ENCODE data around the gene KIF23.

Gene KIF23

DNA sequence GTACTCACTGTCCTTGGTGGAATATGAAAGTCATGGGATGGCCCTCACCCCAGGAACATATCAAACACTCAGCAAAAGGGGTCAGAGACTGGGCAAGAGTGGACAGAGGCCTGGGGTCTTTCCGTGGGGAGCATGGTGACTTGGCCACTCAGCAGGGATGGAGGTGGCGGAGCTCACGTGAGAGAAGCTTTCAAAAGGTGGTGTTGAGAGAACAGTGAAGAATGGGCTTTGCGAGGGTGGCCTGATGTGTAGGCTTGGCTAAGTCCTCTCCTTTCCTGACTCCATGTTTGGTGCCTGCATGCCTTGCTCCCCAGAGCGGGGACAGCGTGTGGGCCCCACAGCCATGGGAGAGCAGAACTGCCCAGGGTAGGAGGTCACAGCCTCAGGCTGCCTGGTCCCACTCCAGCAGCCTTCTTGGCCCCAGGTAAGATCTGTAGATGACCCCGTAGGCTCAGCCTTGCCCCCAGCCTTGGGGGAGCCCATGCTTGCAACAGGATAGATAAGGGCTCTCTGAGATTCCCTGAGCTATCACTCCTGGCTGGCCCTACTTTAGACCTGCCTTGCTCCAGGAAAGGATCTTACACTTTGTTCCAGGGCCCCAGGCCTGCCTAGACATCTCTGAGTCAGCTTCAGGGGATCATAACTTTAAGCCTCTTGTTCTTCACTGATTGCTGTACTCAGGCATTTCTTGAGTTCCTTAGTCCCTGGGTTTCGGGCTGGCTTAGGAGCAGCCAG lies 55.5 kb downstream of the KIF23 start:
- ChIA-PET POLR2A (interaction anchor here (2.9 kb wide), 1 partner anchor 17 kb away, joined by 24 read pairs; the partner anchor contains the start of gene RPLP1), CTCF (no interaction called here)
- TF ChIP-seq CTBP1 (IDR thresholded peaks at IDR 0.05; ENCODE audit: borderline replicate concordance): no peak
- TF ChIP-seq BHLHE40 (IDR thresholded peaks at IDR 0.05; ENCODE audit: borderline replicate concordance): no peak
- no peak for TF ChIP-seq SUZ12 (IDR thresholded peaks at IDR 0.05)
- TF ChIP-seq HDGF (IDR thresholded peaks at IDR 0.05; ENCODE audit: borderline replicate concordance): no peak
- no peak for DNase-seq (ENCODE audit: extremely low spot score)

DNA sequence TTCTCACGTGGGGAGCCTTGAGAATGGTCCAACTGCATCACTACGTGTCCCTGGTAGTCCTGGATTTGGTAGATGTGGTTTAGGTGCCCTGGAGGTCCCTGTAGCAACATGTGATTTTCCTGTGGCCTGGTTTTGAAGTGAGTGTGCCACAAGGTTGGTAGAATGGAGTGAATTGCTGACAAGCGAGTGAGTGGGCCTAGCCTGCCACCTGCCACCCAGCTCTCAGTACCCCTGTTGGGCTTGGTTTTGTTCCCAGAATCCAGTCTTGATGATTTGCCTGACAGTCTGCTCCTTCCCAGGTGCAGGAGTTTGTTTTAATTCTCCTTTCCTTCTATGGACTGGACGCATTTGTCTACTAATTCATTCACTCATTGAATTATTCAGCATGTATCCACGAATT lies 57.9 kb downstream of the KIF23 start:
- no peak for DNase-seq (ENCODE audit: extremely low spot score)
- ChIA-PET POLR2A (interaction anchor here (0.9 to 1.0 kb wide), 2 partner anchors 9 to 20 kb away, joined by 3 to 9 read pairs; partner anchors contain the start of gene RPLP1), CTCF (interaction anchor here (1.3 kb wide), 1 partner anchor 9 kb away, joined by 4 read pairs; no protein-coding TSS in a partner anchor)
- TF ChIP-seq FOXM1 (IDR thresholded peaks at IDR 0.05; ENCODE audit: borderline replicate concordance): no peak
- no peak for TF ChIP-seq FOXK2 (IDR thresholded peaks at IDR 0.05)
- no peak for TF ChIP-seq CTBP1 (IDR thresholded peaks at IDR 0.05; ENCODE audit: borderline replicate concordance)
- TF ChIP-seq ARNT (IDR thresholded peaks at IDR 0.05): no peak
- no peak for TF ChIP-seq SUZ12 (IDR thresholded peaks at IDR 0.05)
- no peak for TF ChIP-seq ZNF384 (IDR thresholded peaks at IDR 0.05)
- no peak for TF ChIP-seq L3MBTL2 (conservative IDR thresholded peaks at IDR 0.05)
- TF ChIP-seq TARDBP (IDR thresholded peaks at IDR 0.05): no peak
- no peak for TF ChIP-seq LEF1 (IDR thresholded peaks at IDR 0.05; ENCODE audit: borderline replicate concordance)
- no peak for TF ChIP-seq ELF4 (IDR thresholded peaks at IDR 0.05)
- TF ChIP-seq HDGF (IDR thresholded peaks at IDR 0.05; ENCODE audit: borderline replicate concordance): no peak
- no peak for TF ChIP-seq FOXA1 (IDR thresholded peaks at IDR 0.05)
- no peak for TF ChIP-seq BHLHE40 (IDR thresholded peaks at IDR 0.05; ENCODE audit: borderline replicate concordance)
- TF ChIP-seq, protein P1, sequence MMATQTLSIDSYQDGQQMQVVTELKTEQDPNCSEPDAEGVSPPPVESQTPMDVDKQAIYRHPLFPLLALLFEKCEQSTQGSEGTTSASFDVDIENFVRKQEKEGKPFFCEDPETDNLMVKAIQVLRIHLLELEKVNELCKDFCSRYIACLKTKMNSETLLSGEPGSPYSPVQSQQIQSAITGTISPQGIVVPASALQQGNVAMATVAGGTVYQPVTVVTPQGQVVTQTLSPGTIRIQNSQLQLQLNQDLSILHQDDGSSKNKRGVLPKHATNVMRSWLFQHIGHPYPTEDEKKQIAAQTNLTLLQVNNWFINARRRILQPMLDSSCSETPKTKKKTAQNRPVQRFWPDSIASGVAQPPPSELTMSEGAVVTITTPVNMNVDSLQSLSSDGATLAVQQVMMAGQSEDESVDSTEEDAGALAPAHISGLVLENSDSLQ (IDR thresholded peaks at IDR 0.05): no peak

DNA sequence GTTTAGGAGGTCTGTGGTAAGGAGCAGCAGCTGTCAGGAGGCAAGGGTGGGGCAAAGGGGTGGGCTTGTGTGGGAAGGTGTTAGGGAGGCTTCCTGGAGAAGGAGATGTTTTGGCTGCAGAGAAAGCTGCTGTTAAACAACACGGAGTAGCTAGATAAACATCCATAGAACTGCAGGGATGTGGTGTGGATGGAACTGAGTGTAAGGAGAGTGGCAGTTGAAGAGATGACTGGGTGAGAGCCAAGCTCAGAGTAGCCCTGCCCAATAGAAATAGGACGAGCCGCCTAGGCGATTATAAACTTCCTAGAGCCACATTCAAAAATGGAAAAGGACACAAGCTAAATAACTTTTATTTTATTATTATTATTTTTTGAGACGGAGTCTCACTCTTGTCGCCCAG lies 58.4 kb downstream of the KIF23 start:
- DNase-seq (ENCODE audit: extremely low spot score): no peak
- CTCF ChIA-PET: interaction anchor here (1.3 kb wide), 1 partner anchor 10 kb away, joined by 4 read pairs; no protein-coding TSS in a partner anchor
- POLR2A ChIA-PET: interaction anchor here (0.9 to 1.0 kb wide), 2 partner anchors 10 to 20 kb away, joined by 3 to 9 read pairs; partner anchors contain the start of gene RPLP1
- TF ChIP-seq ARNT (IDR thresholded peaks at IDR 0.05) (no peak), L3MBTL2 (conservative IDR thresholded peaks at IDR 0.05) (no peak), LEF1 (IDR thresholded peaks at IDR 0.05; ENCODE audit: borderline replicate concordance) (no peak), BHLHE40 (IDR thresholded peaks at IDR 0.05; ENCODE audit: borderline replicate concordance) (no peak), TARDBP (IDR thresholded peaks at IDR 0.05) (no peak), ZNF384 (IDR thresholded peaks at IDR 0.05) (no peak), SUZ12 (IDR thresholded peaks at IDR 0.05) (no peak), FOXK2 (IDR thresholded peaks at IDR 0.05) (no peak), NFRKB (IDR thresholded peaks at IDR 0.05) (no peak), FOXM1 (IDR thresholded peaks at IDR 0.05; ENCODE audit: borderline replicate concordance) (no peak), ELF4 (IDR thresholded peaks at IDR 0.05) (no peak), SP1 (IDR thresholded peaks at IDR 0.05) (no peak), CTBP1 (IDR thresholded peaks at IDR 0.05; ENCODE audit: borderline replicate concordance) (no peak), FOXA1 (IDR thresholded peaks at IDR 0.05) (no peak), HDGF (IDR thresholded peaks at IDR 0.05; ENCODE audit: borderline replicate concordance) (no peak)
- TF ChIP-seq, protein P1 (IDR thresholded peaks at IDR 0.05): no peak

DNA sequence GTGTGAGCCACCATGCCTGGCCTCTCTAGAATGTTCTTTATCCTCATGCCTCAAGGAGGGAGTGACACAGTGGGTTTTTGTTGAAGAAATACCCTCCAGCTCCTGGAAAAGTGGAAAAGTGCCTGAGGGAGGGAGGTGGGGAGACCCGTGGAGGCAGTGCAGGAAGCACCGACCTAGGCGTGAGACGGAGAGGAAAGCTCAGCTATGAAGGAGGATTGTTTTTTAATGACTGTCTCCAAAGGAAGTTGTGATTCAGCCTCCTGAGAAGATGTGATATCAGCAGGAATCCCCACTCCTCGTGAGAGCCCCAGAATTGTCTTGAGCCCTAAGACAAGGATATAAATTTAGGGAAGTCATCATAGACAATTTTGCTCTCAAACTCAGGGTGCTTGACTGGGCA lies 60.1 kb downstream of the KIF23 start:
- ChIA-PET POLR2A (interaction anchor here (1.5 kb wide), 1 partner anchor 23 kb away, joined by 5 read pairs; no protein-coding TSS in a partner anchor), CTCF (interaction anchor here (0.7 to 3.0 kb wide), 2 partner anchors 11 to 549 kb away, joined by 3 to 13 read pairs; no protein-coding TSS in a partner anchor)
- no peak for DNase-seq (ENCODE audit: extremely low spot score)
- TF ChIP-seq TARDBP (IDR thresholded peaks at IDR 0.05) (no peak), L3MBTL2 (conservative IDR thresholded peaks at IDR 0.05) (no peak), FOXM1 (IDR thresholded peaks at IDR 0.05; ENCODE audit: borderline replicate concordance) (no peak), FOXK2 (IDR thresholded peaks at IDR 0.05) (no peak), HDGF (IDR thresholded peaks at IDR 0.05; ENCODE audit: borderline replicate concordance) (no peak), ARNT (IDR thresholded peaks at IDR 0.05) (no peak), ZNF384 (IDR thresholded peaks at IDR 0.05) (no peak), BHLHE40 (IDR thresholded peaks at IDR 0.05; ENCODE audit: borderline replicate concordance) (no peak), LEF1 (IDR thresholded peaks at IDR 0.05; ENCODE audit: borderline replicate concordance) (no peak), FOXA1 (IDR thresholded peaks at IDR 0.05) (no peak), ELF4 (IDR thresholded peaks at IDR 0.05) (no peak)
- TF ChIP-seq, protein P1 (IDR thresholded peaks at IDR 0.05): no peak

DNA sequence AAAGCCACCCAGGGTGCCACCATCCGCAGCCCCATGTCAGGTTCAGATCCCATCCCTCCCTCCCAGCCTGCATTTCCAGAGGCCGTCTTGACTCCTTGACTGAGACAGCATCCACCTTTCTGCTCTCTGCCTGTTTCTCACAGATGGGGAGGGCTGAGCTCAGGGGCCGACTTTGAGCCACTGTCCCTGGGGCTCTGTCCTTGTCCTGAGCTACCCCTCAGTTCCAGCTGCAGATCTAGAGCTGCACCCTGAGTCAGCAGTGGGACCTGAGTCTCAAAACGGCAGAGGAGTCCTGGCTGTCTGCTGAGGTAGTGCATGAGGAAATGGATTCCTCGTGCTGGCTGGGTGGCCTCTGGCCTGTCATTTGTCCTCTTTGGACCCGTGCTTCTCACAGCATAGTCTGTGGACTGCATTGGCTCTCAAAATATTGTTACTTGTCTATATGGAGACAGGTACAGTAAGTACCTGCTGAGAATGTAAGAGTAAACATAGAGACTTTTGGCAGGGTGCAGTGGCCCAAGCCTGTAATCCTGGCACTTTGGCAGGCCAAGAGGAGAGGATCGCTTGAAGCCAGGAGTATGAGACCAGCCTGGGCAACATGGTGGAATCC lies 60.8 kb downstream of the KIF23 start:
- ChIA-PET CTCF (interaction anchor here (1.5 to 3.8 kb wide), 3 partner anchors 8 to 56 kb away, joined by 3 to 16 read pairs (median 13); no protein-coding TSS in a partner anchor), POLR2A (interaction anchor here (1.5 kb wide), 1 partner anchor 23 kb away, joined by 5 read pairs; no protein-coding TSS in a partner anchor)
- DNase-seq (ENCODE audit: extremely low spot score): no peak
- TF ChIP-seq CTBP1 (IDR thresholded peaks at IDR 0.05; ENCODE audit: borderline replicate concordance) (no peak), L3MBTL2 (conservative IDR thresholded peaks at IDR 0.05) (no peak)
